Subcutaneous adipose tissue (tissue), 4 donors: ENCODE results near the gene FAM124A. TPM values are rescaled to one million over a fixed set of nuclear protein-coding genes. Genes with fewer than 3 reads are reported as not detected.

Experiments used
- CTCF ChIP-seq: fragments of 450-650 bp; IDR thresholded peaks from one replicate; pipeline ENCODE4 v1.5.1; 2016; ENCODE audit warnings: low read depth, mild to moderate bottlenecking, control low read depth, antibody characterized with exemption, moderate library complexity
- total RNA-seq, 4 donors: library from RNA; depleted of rRNA; stranded (reverse); fragments of >200 nt; gene quantifications; one replicate each; pipeline ENCODE4 v1.1.0, GENCODE V29; 2016

Gene FAM124A
- total RNA-seq, 4 donors from 2014 or later, result 3.2 to 8.1 (median 5.8) TPM

- TF ChIP-seq CTCF, result no peak
Measured at GRCh38 chr13:51218626-51219025, 3.6 kb upstream of the FAM124A start.

- TF ChIP-seq CTCF, result no peak
Measured at GRCh38 chr13:51220706-51221105, 1.5 kb upstream of the FAM124A start.

- no peak for TF ChIP-seq CTCF
Measured at GRCh38 chr13:51221108-51221507, 1.1 kb upstream of the FAM124A start.

GRCh38 chr13:51221674-51222036 is 543 bp upstream of the FAM124A start:
- TF ChIP-seq CTCF, result no peak

- no peak for TF ChIP-seq CTCF
Measured at GRCh38 chr13:51222686-51223559, 725 bp downstream of the FAM124A start.

GRCh38 chr13:51223560-51224270 is 1.5 kb downstream of the FAM124A start:
- TF ChIP-seq CTCF, result no peak

- no peak for TF ChIP-seq CTCF
Measured at GRCh38 chr13:51225029-51225428, 2.8 kb downstream of the FAM124A start.
